ENCODE results near the gene TAF1B.
A peak's percentile ranks its signal among the peaks of the same experiment; 100 is the strongest.

Gene TAF1B

GRCh38 chr2:9944330-9944758, 101.1 kb downstream of the TAF1B start:
- no peak for DNase-seq

DNA sequence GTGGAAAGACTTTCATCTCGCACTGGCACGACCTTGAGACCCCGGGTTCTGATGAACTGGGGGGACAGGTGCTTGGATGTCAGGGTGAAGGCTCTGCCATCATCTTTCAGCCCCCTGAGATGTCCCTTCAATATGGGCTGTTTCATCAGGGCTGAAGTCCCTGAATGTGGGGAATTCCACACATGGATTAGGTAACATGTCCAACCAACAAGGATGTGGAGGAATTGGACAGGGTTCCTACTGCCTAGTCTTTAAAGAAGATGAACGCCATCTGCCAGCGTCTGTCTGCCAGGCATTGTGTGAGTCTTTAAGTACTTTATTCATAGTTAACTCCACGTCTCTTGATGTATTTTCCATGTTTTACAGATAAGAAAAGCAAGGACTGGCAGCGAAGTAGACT, 102.3 kb downstream of the TAF1B start:
- no peak for DNase-seq

DNA sequence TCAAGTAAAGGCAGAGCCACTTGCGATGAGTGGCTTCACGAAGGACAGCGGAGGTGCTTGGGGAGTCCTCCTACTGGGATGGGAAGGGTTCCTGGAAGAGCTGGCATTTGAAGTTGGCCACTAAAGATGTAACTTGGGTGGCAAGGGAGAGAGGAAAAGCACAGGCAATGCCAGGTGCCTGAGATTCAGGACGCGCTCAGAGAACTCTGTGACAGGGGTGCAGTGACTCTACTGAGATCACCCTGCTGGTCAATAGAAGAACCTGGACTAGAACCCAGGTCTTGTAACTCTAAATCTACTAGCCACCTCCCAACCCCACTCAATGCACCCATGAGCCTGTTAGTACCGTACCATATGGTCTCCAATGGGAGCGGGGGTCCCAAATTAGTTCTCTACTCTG, 102.8 kb downstream of the TAF1B start:
- no peak for DNase-seq

GRCh38 chr2:9946818-9947217, 103.5 kb downstream of the TAF1B start:
- no peak for DNase-seq

DNA sequence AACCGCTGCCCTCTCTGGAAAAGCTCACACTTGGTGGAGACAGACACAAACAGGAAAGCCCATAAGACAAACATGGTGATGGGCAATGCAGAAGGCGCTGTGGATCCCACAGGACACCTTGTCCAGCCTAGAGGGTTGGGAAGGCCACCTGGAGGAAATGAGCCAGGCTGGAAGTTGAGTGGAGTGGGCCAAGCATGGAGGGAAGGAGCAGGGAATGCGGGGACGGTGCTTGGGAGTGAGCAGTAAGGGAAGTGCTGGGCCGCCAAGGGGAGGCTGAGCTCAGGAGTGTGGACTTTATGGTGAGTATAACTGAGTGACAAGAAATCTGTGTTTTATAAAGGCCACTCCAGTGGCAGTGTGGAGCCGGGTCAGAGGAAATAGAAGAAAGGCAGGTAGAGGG, 105.4 kb downstream of the TAF1B start:
- no peak for DNase-seq

DNA sequence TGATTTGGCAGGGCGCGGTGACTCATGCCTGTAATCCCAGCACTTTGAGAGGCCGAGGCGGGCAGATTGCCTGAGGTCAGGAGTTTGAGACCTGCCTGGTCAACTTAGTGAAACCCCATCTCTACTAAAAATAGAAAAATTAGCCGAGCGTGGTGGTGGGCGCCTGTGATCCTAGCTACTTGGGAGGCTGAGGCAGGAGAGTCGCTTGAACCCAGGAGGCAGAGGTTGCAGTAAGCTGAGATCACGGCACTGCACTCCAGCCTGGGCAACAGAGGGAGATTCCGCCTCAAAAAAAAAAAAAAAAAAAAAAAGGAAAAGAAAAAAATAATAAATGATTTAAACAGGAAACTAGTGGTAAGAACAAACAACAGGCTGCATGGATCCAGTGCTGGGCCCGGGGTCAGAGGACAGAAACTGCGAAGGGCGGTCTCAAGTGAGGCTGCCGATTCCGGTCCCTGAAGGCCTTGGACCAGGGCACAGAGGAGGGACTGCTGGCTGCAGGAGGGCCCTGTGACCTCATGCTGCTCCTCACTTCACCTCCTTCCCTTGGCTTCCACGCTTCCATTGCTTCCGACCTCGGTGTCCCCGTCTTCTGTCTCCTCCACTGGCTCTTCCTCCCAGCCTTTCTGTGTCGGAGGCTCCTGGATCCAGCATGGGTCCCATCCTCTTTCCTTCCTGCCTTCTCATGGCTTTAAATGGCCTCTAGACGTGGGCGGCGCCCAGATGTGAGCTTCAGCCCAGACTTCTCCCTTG, 106.1 kb downstream of the TAF1B start:
- DNase-seq, result no peak

- DNase-seq, result no peak
Measured at GRCh38 chr2:9949992-9950520, 106.8 kb downstream of the TAF1B start.

DNA sequence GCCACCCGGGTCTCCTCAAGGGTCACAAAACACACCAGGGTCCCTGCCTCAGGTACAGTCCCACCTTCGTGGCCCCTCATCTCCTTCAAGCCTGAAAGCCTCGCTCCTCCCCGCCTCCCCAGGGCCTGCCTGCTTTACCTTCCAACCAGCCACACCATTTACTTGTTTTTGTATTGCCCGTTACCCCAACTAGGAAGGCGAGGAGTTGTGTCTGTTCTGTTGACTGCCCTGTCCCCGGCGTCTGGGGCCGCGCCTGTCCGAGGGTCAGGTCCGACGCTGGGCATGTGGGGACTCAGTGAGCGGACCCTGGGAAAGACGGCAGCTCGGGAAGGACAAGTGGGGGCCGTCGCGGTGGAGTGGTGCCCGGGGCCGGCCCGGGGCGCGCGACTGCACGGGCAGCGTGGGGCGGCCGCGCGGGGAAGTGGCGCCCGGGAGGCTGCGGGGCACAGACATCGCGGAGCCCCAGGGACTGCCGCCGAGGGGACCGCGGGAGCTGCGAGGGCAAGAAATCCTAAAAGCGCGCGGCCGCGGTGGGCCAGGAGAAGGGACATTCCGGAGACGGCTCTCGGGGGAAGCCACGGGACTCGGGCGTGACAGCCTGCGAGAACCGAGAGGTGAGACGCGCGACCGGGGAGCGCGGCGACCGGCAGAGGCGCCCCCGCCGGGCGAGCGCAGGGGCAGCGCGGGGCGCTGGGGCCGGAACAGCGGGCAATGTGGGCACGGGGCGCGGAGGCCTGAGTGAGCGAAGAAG, 107.4 kb downstream of the TAF1B start:
- DNase-seq, result peak in 1 of 2 donors; percentile 51

- DNase-seq, result no peak
Measured at GRCh38 chr2:9951272-9951521, 107.9 kb downstream of the TAF1B start.

GRCh38 chr2:9951522-9952285, 108.4 kb downstream of the TAF1B start, which contains the start of gene GRHL1:
Gene GRHL1 (plus strand): TSS chr2:9951693. CDS start chr2:9951834, 141 bp downstream.
- peak; percentile 92 to 94 for DNase-seq

DNA sequence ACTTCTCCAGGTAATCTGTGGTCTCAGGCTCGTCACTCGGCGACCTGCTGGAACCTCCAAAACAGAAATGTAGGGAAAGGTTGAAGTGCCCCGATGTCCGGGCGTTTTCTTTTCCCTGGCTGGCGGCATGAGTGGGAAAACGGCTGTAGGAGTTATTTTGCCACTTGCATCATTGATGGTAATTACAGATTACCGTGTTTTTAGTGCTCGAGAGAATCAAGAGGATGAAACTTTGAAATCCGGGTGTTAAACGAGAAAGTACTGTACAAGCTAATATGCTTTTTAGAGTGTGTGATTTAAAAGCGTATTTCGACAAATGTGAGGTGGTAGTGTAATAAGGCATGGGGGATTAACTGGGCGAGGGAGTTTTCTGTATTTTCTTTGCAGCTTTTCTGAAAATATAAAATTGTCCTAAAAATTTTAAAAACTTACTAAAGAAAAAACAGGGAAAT, 109.0 kb downstream of the TAF1B start:
- no peak for DNase-seq

DNA sequence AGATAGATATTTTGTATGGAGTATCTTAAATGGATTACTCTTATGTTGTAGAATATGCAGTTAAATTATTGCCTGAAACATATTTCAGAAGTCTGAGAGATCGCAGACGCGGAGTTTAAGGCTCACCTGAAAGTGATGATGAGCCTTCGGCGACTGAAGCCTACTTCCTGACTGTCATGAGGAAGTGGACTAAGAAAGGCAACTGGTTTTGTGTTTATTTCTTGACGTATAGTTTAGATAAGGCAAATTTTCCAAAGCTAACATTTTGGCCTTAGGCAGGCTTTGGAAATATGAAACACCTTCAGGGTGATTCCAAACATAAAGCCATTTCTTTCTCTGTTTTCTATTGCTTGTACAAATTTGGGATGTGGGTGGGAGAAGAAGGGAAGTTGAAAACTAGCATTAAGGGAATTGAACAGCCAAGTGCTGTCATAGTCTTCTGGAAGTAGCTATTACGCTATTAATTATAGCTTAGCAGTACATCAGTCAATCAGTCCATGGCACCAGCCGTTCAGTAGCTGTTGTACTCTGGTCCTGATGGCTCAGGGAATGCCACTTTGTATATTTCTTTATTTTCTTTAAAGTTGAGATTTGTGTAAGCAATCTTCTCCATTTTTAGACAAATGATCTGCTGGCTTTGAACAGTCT, 109.7 kb downstream of the TAF1B start:
- no peak for DNase-seq

- no peak for DNase-seq
Measured at GRCh38 chr2:9954136-9954535, 110.9 kb downstream of the TAF1B start.

DNA sequence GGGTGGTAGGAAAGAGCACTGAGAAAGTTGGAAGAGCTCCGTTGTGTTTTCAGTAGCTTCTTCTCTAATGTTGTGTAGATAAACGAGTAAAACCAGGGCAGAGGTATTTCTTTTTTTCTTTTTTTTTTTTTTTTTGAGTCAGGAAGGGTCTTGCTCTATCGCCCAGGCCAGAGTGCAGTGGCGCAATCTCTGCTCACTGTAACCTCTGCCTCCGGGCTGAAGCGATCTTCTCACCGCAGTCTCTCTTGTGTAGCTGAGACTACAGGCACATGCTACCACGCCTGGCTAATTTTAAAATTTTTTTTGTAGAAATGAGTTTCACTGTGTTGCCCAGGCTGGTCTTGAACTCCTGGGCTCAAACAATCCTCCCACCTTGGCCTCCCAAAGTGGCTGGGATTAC, 114.8 kb downstream of the TAF1B start:
- no peak for DNase-seq

DNA sequence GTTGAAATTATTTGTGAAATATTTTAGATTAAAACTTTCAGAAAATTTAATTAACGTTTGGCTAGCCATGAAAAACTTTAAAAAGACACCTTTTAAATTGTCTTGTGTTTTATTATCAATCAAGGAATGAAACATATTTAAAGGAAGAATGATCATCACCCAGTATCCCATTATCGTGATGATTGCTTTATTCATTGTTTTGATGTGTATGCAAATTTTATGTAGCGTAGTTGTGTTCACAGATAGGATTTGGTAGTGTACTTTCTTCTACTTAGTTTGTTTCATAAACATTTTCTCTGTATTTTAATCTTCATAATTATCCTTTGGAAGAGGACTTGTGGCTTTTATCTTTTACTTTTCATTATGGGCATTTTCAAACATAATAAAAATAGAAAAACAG, 116.0 kb downstream of the TAF1B start:
- DNase-seq, result no peak

DNA sequence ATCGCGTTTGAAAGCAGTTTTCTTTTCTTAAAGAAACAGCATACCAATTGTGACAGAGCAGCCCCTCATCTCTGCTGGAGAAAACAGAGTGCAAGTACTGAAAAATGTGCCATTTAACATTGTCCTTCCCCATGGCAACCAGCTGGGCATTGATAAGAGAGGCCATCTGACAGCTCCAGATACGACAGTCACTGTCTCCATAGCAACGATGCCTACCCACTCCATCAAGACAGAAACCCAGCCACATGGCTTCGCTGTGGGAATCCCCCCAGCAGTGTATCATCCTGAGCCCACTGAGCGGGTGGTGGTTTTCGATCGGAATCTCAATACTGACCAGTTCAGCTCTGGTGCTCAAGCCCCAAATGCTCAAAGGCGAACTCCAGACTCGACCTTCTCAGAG, 117.7 kb downstream of the TAF1B start:
- DNase-seq, result no peak

DNA sequence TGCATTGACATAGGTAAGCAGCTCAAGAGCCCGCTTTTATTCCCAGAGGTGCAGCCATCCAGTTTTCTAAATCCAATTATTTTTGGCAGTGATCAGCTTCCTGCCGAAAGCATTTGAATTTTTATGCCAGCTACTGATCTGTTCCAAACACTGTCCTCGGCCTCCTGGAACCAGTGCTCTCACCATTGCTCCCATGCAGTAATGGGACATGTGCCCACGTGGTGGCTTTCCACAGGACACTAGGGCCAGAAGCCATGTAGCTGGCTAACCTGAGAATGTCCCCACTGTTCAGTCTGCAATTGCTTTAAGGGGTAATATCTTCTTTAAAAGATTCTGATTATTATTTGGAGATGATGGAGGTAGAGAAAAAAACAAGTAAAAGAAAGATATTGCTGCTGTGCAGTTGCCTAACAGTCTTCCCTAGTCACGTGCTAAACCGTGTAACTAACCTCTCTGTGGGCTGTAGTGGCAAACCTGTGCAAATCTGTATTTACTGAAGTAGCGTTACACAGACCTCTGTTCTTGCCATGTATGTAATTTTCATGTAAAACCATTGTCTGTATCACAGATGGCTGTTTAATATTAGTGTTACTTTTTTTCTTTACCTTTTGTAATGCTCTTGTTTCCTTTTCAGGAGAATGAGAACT, 121.2 kb downstream of the TAF1B start:
- DNase-seq, result no peak

GRCh38 chr2:9965119-9965822, 122.0 kb downstream of the TAF1B start:
- peak in 1 of 2 donors; percentile 19 for DNase-seq

DNA sequence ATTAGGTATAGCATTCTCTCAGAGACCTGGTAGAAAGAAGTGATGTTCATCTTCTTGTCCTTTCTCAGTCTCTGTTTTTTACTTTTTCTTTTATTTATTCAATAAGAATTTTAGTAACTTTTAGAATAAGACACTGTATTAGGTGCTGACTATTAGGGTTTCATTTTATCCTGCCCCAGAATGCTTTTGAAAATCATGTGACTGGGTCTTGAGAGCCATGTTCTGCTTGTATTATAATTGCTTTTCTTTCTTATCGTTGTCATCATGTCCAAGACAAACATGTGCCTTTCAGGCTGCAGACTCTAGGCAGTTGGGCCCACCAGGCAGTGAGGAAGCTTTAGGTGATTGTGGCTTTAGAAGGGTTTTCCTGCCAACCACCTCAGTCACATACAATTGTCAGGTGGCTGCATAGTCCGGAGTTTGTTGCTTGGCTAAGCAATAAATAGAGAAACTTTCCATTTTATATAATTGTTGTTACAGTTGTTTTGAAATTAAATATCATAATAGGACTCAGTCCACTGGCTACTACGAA, 123.3 kb downstream of the TAF1B start:
- DNase-seq, result no peak

DNA sequence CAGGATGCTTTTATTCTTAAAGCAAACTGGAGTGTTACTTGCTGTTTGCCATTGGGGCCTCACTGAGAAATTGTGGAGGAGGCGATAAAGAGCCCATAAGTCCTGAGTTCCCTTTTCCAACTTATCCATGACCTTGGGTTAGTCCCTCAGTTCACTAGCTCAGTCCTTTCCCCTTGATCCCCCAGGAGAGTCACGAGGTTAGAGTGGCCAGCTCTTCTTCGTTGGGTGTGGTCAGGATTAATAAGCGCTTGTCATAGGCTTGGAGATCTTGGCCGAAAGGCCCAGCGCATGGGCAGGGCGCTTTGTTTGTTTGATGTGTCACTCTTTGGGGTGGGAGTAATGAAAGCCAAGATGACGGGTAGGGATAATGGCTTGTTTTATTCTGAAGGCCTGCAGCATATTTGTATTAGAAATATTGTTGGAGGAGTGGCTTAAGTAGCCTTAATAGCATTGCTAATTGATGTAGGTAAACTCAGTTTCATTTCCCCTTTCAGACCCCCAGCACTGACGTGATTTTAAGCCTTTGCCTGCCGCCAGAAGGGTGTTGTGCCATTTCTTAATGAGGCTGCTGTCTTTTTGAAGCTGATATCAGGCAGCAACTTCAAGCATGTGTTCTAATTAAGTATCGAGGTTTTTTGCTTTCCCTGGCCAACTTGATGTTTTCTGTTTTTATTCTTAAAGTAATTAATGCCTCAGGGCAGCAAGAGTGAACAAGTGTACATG, 123.9 kb downstream of the TAF1B start:
- peak in 1 of 2 donors; percentile 35 for DNase-seq

All from CD4-positive, alpha-beta T cell treated with Interleukin-4 for 1 hour (primary cell).